GM12878 (cell line): ENCODE measurements around the gene CADPS. TPM values are rescaled to one million over a fixed set of nuclear protein-coding genes. Genes with fewer than 3 reads are reported as not detected.

Experiments used
- CREB1 ChIP-seq: IDR thresholded peaks from 2 replicates; pipeline ENCODE4 v1.6.1; 2012; ENCODE audit warnings: low read depth, mild to moderate bottlenecking, inconsistent platforms
- GABPA ChIP-seq: IDR thresholded peaks from 2 replicates; pipeline ENCODE4 v1.6.1; 2014; ENCODE audit warnings: antibody characterized with exemption, low read depth, mild to moderate bottlenecking, inconsistent platforms
- HCFC1 ChIP-seq: fragments of 150-350 bp; IDR thresholded peaks from 2 replicates; pipeline ENCODE4 v1.6.1; 2014; ENCODE audit warnings: low read length
- HDGF ChIP-seq: fragments of 450-650 bp; IDR thresholded peaks from 2 replicates; pipeline ENCODE4 v1.6.1; 2016; ENCODE audit warnings: antibody characterized with exemption
- NBN ChIP-seq: fragments of 450-650 bp; IDR thresholded peaks from 2 replicates; pipeline ENCODE4 v1.6.1; 2016
- PML ChIP-seq: IDR thresholded peaks from 2 replicates; pipeline ENCODE4 v1.6.1; 2012; ENCODE audit warnings: low read length, inconsistent platforms
- RBBP5 ChIP-seq: fragments of 200-600 bp; sonication (generic); conservative IDR thresholded peaks from 2 replicates; pipeline ENCODE4 v1.6.1; 2016
- polyA plus RNA-seq, 11 experiments: library from polyadenylated mRNA; depleted of rRNA in 4 of 11; unstranded in 6 of 11; stranded (reverse) in 5 of 11; fragments of >200 nt; fragmentation: Nextera tagmentation in 4 of 11; fragmentation: Illumina TruSeq in 1 of 11; extraction: Ambion mirVana in 4 of 11; extraction: Trizol in 1 of 11; gene quantifications; 1 replicate in 1 of 11; 2 replicates in 10 of 11; pipeline versions ENCODE4 v1.2.1 to v1.2.3, GENCODE V29; 2011 to 2016; ENCODE audit warnings: inconsistent platforms in 2 of 11, missing spikeins in 2 of 11, low read depth in 1 of 11
- total RNA-seq, 4 experiments: library from RNA; depleted of rRNA in 3 of 4; stranded (reverse); fragments of >200 nt in 3 of 4; fragmentation: Illumina TruSeq in 1 of 4; extraction: Trizol in 1 of 4; gene quantifications; 2 replicates each; pipeline versions ENCODE4 v1.2.1 to v1.2.3, GENCODE V29; 2013 to 2021
- TF ChIP-seq, protein P1 (sequence below): IDR thresholded peaks from 2 replicates; pipeline ENCODE4 v1.6.1; 2012; ENCODE audit warnings: improper control_type of control experiment, low read depth, low read length; ENCODE audit not compliant: insufficient replicate concordance
- TF ChIP-seq, protein P2 (sequence below): fragments of 450-650 bp; IDR thresholded peaks from 2 replicates; pipeline ENCODE4 v1.6.1; 2017; ENCODE audit warnings: mild to moderate bottlenecking
- TF ChIP-seq, protein P3 (sequence below): IDR thresholded peaks from 2 replicates; pipeline ENCODE4 v1.6.1; 2012; ENCODE audit warnings: low read depth, low read length, improper control_type of control experiment

The CADPS gene
- total and polyA plus RNA-seq, 10 of the 15 experiments (the other 5 are each of a cell fraction or from before 2014, with no cell fraction given) = 0.20 TPM; not detected in 9

DNA sequence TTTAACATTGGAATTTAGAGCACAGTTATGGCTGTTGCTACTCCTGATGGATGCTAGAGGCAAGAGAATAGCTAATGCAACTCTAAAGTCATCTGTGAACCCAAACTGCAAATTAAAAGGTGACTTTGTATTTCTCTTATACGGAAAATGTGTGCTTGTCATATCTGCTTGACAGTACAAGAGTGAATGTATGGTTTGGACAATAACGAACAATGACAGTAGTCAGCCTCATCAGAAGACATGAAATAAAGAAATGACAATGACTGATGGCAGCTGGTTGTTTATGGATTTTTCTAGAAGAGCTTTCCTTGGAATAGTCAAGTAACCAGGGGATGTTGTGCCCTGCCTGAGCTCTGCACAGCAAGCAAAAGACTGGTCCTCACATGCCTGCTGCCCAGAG lies 333.0 kb downstream of the CADPS start (continued):
- TF ChIP-seq, protein P1, sequence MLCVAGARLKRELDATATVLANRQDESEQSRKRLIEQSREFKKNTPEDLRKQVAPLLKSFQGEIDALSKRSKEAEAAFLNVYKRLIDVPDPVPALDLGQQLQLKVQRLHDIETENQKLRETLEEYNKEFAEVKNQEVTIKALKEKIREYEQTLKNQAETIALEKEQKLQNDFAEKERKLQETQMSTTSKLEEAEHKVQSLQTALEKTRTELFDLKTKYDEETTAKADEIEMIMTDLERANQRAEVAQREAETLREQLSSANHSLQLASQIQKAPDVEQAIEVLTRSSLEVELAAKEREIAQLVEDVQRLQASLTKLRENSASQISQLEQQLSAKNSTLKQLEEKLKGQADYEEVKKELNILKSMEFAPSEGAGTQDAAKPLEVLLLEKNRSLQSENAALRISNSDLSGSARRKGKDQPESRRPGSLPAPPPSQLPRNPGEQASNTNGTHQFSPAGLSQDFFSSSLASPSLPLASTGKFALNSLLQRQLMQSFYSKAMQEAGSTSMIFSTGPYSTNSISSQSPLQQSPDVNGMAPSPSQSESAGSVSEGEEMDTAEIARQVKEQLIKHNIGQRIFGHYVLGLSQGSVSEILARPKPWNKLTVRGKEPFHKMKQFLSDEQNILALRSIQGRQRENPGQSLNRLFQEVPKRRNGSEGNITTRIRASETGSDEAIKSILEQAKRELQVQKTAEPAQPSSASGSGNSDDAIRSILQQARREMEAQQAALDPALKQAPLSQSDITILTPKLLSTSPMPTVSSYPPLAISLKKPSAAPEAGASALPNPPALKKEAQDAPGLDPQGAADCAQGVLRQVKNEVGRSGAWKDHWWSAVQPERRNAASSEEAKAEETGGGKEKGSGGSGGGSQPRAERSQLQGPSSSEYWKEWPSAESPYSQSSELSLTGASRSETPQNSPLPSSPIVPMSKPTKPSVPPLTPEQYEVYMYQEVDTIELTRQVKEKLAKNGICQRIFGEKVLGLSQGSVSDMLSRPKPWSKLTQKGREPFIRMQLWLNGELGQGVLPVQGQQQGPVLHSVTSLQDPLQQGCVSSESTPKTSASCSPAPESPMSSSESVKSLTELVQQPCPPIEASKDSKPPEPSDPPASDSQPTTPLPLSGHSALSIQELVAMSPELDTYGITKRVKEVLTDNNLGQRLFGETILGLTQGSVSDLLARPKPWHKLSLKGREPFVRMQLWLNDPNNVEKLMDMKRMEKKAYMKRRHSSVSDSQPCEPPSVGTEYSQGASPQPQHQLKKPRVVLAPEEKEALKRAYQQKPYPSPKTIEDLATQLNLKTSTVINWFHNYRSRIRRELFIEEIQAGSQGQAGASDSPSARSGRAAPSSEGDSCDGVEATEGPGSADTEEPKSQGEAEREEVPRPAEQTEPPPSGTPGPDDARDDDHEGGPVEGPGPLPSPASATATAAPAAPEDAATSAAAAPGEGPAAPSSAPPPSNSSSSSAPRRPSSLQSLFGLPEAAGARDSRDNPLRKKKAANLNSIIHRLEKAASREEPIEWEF = no peak
- TF ChIP-seq CREB1 (no peak), HCFC1 (no peak), PML (no peak), RBBP5 (no peak), NBN (no peak), HDGF (no peak), GABPA (no peak)
- TF ChIP-seq, protein P2, sequence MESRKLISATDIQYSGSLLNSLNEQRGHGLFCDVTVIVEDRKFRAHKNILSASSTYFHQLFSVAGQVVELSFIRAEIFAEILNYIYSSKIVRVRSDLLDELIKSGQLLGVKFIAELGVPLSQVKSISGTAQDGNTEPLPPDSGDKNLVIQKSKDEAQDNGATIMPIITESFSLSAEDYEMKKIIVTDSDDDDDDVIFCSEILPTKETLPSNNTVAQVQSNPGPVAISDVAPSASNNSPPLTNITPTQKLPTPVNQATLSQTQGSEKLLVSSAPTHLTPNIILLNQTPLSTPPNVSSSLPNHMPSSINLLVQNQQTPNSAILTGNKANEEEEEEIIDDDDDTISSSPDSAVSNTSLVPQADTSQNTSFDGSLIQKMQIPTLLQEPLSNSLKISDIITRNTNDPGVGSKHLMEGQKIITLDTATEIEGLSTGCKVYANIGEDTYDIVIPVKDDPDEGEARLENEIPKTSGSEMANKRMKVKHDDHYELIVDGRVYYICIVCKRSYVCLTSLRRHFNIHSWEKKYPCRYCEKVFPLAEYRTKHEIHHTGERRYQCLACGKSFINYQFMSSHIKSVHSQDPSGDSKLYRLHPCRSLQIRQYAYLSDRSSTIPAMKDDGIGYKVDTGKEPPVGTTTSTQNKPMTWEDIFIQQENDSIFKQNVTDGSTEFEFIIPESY = no peak
- TF ChIP-seq, protein P3, sequence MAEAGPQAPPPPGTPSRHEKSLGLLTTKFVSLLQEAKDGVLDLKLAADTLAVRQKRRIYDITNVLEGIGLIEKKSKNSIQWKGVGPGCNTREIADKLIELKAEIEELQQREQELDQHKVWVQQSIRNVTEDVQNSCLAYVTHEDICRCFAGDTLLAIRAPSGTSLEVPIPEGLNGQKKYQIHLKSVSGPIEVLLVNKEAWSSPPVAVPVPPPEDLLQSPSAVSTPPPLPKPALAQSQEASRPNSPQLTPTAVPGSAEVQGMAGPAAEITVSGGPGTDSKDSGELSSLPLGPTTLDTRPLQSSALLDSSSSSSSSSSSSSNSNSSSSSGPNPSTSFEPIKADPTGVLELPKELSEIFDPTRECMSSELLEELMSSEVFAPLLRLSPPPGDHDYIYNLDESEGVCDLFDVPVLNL = no peak
